PC-9 (cell line): Measurements from ENCODE around the gene ANKRD11.

ENCODE experiments used
- EZH2 ChIP-seq: fragments of 200-600 bp; sonication (generic); IDR thresholded peaks from 2 replicates; pipeline ENCODE4 v1.8.0; 2017; ENCODE audit warnings: antibody characterized with exemption, low read depth
- TF ChIP-seq, protein P1 (sequence below): fragments of 200-600 bp; sonication (generic); conservative IDR thresholded peaks from 2 replicates; pipeline ENCODE4 v1.6.1; 2017; ENCODE audit warnings: mixed run types, antibody characterized with exemption, mild to moderate bottlenecking, moderate library complexity

DNA sequence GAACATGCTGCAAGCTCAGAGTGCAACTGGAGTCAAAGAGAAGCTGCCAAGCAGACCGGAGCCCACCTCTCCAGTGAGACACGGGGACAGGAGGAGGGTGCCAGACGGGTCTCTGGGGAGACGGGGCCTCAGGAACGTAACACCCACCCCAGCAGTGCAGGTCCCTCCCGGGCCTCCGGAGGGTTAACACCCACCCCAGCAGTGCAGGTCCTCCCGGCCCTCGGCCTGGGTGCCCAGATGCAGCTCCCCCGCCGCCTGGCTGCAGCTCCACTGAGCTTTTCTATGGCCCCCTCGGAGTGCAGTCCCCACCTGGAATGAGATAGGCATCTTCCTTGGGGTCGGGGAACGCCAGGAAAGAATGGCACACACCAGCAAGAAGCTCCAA, 182.9 kb downstream of the ANKRD11 start:
- TF ChIP-seq, protein P1, sequence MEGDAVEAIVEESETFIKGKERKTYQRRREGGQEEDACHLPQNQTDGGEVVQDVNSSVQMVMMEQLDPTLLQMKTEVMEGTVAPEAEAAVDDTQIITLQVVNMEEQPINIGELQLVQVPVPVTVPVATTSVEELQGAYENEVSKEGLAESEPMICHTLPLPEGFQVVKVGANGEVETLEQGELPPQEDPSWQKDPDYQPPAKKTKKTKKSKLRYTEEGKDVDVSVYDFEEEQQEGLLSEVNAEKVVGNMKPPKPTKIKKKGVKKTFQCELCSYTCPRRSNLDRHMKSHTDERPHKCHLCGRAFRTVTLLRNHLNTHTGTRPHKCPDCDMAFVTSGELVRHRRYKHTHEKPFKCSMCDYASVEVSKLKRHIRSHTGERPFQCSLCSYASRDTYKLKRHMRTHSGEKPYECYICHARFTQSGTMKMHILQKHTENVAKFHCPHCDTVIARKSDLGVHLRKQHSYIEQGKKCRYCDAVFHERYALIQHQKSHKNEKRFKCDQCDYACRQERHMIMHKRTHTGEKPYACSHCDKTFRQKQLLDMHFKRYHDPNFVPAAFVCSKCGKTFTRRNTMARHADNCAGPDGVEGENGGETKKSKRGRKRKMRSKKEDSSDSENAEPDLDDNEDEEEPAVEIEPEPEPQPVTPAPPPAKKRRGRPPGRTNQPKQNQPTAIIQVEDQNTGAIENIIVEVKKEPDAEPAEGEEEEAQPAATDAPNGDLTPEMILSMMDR = no peak
- no peak for TF ChIP-seq EZH2
